SU-DHL-6 (cell line): ENCODE data around the gene TOR1AIP1.
"Not testable (repeated sequence)": the region's sequence is repeated elsewhere in the genome, so short reads cannot be mapped to it uniquely, and the experiment has no call there.

ENCODE experiments used
- H2AFZ ChIP-seq: fragments of 200-600 bp; sonication (generic); 2 replicates; pipeline ENCODE4 v1.6.1; 2014; ENCODE audit warnings: low read depth, mild to moderate bottlenecking, moderate library complexity, mixed read lengths, antibody characterized with exemption, low read length; ENCODE audit not compliant: severe bottlenecking
- H3F3A ChIP-seq: fragments of 200-600 bp; shearing (Covaris generic); 2 replicates; pipeline ENCODE4 v1.6.0; 2016; ENCODE audit warnings: antibody characterized with exemption, mild to moderate bottlenecking; ENCODE audit not compliant: insufficient read depth
- H3K27ac ChIP-seq: fragments of 200-600 bp; sonication (generic); 2 replicates; pipeline ENCODE4 v1.5.1; 2016; ENCODE audit warnings: low read depth, mild to moderate bottlenecking, low read length, moderate library complexity, mixed read lengths
- H3K27me3 ChIP-seq: fragments of 200-600 bp; sonication (generic), shearing (Covaris generic); 2 replicates; pipeline ENCODE4 v1.6.0; 2014; ENCODE audit warnings: mild to moderate bottlenecking, low read length
- H3K36me3 ChIP-seq: fragments of 200-600 bp; sonication (generic); 2 replicates; pipeline ENCODE4 v1.6.1; 2014; ENCODE audit warnings: mild to moderate bottlenecking, low read length, mixed read lengths
- H3K4me2 ChIP-seq: fragments of 300-600, 200-600 bp; shearing (Covaris generic), sonication (generic); 2 replicates; pipeline ENCODE4 v1.6.0; 2014; ENCODE audit warnings: low read length, low read depth, mild to moderate bottlenecking; ENCODE audit not compliant: poor library complexity, severe bottlenecking
- H3K4me3 ChIP-seq: fragments of 200-600 bp; sonication (generic); 2 replicates; pipeline ENCODE4 v1.5.1; 2014; ENCODE audit warnings: antibody characterized with exemption, low read length, mild to moderate bottlenecking, mixed read lengths; ENCODE audit not compliant: insufficient read depth, poor library complexity, severe bottlenecking
- H3K79me2 ChIP-seq: fragments of 200-600 bp; sonication (generic); 2 replicates; pipeline ENCODE4 v1.6.1; 2014; ENCODE audit warnings: mild to moderate bottlenecking, low read length, moderate library complexity; ENCODE audit not compliant: insufficient read depth
- H3K9ac ChIP-seq: fragments of 200-600 bp; sonication (generic); 2 replicates; pipeline ENCODE4 v1.7.0; 2014; ENCODE audit warnings: mild to moderate bottlenecking, low read length
- H3K9me2 ChIP-seq: fragments of 200-600 bp; sonication (generic); replicated peaks from 2 replicates; pipeline ENCODE4 v1.6.1; 2014; ENCODE audit warnings: low read length; ENCODE audit not compliant: insufficient read depth
- H3K9me3 ChIP-seq: fragments of 200-600 bp; sonication (generic); 2 replicates; pipeline ENCODE4 v1.6.1; 2014; ENCODE audit warnings: low read length, mixed read lengths; ENCODE audit not compliant: insufficient read depth
- H4K20me1 ChIP-seq: fragments of 200-600 bp; sonication (generic); 2 replicates; pipeline ENCODE4 v1.6.1; 2014; ENCODE audit warnings: low read depth, mild to moderate bottlenecking, antibody characterized with exemption, low read length, moderate library complexity, mixed read lengths
- CTCF ChIP-seq: fragments of 200-600 bp; sonication (generic); IDR thresholded peaks from one replicate; pipeline ENCODE4 v1.5.1; 2017; ENCODE audit warnings: antibody characterized with exemption, mild to moderate bottlenecking, low read length, moderate library complexity; ENCODE audit not compliant: insufficient read depth, poor library complexity, severe bottlenecking
- EZH2phosphoT487 ChIP-seq: fragments of 200-600 bp; sonication (generic), shearing (Covaris generic); conservative IDR thresholded peaks from 2 replicates; pipeline ENCODE4 v1.6.1; 2018; ENCODE audit warnings: mild to moderate bottlenecking, antibody characterized with exemption, low read length, moderate library complexity, mixed read lengths

Gene TOR1AIP1

GRCh38 chr1:179853102-179853501 is 29.0 kb upstream of the TOR1AIP1 start:
- H3K4me3 ChIP-seq, result no peak overlapping the region
- no peak overlapping the region for H3K4me2 ChIP-seq
- no peaks in the 10 kb centered on the region for H3K9me2 ChIP-seq
- H3K9me3 ChIP-seq, result no peaks in the 10 kb centered on the region
- peaks cover 16% of the 10 kb centered on the region for H3K36me3 ChIP-seq
- H3K9ac ChIP-seq, result no peak overlapping the region
- no peak overlapping the region for H3K27ac ChIP-seq
- no peak for TF ChIP-seq CTCF
- no peak for TF ChIP-seq EZH2phosphoT487
- H2AFZ ChIP-seq, result no peak overlapping the region
- H3K79me2 ChIP-seq, result no peaks in the 10 kb centered on the region
- H3K27me3 ChIP-seq, result no peaks in the 10 kb centered on the region
- no peaks in the 10 kb centered on the region for H3F3A ChIP-seq
- no peaks in the 10 kb centered on the region; the same call in 1 of the 2 replicates for H4K20me1 ChIP-seq

GRCh38 chr1:179855831-179856230 is 26.3 kb upstream of the TOR1AIP1 start:
- H3K27ac ChIP-seq, H3K9ac ChIP-seq, H3K36me3 ChIP-seq: not testable (repeated sequence)

GRCh38 chr1:179856296-179856695 is 25.8 kb upstream of the TOR1AIP1 start:
- Histone ChIP-seq H3F3A (no peaks in the 10 kb centered on the region; the same call in 1 of the 2 replicates), H3K79me2 (peaks cover 8% of the 10 kb centered on the region; the same call in 1 of the 2 replicates), H3K9ac (no peak overlapping the region), H3K9me2 (no peaks in the 10 kb centered on the region), H3K27me3 (no peaks in the 10 kb centered on the region), H3K4me3 (no peak overlapping the region), H4K20me1 (no peaks in the 10 kb centered on the region; the same call in 1 of the 2 replicates), H3K27ac (no peak overlapping the region), H2AFZ (no peak overlapping the region), H3K4me2 (no peak overlapping the region), H3K9me3 (no peaks in the 10 kb centered on the region), H3K36me3 (peaks cover 6% of the 10 kb centered on the region)
- TF ChIP-seq EZH2phosphoT487, result no peak
- TF ChIP-seq CTCF, result no peak

More at GRCh38 chr1:179855831-179856230, 26.3 kb upstream of the TOR1AIP1 start:
- H3K4me3 ChIP-seq, H3F3A ChIP-seq, H3K9me3 ChIP-seq, H3K27me3 ChIP-seq, H3K9me2 ChIP-seq, H4K20me1 ChIP-seq, H2AFZ ChIP-seq, H3K4me2 ChIP-seq, H3K79me2 ChIP-seq: not testable (repeated sequence)

- Histone ChIP-seq H4K20me1 (no peaks in the 10 kb centered on the region; the same call in 1 of the 2 replicates), H3K27ac (no peak overlapping the region), H3K9me2 (no peaks in the 10 kb centered on the region), H2AFZ (no peak overlapping the region), H3K27me3 (no peaks in the 10 kb centered on the region), H3F3A (peaks cover 2% of the 10 kb centered on the region; the same call in 1 of the 2 replicates), H3K79me2 (peaks cover 14% of the 10 kb centered on the region; the same call in 1 of the 2 replicates), H3K4me2 (no peak overlapping the region), H3K9me3 (no peaks in the 10 kb centered on the region), H3K4me3 (no peak overlapping the region), H3K36me3 (peaks cover 9% of the 10 kb centered on the region), H3K9ac (no peak overlapping the region)
- TF ChIP-seq CTCF (no peak), EZH2phosphoT487 (no peak)
Observed at GRCh38 chr1:179857009-179857408, 25.1 kb upstream of the TOR1AIP1 start.
